Measurements from ENCODE around the gene RAD23A.

- TF ChIP-seq, protein P1, sequence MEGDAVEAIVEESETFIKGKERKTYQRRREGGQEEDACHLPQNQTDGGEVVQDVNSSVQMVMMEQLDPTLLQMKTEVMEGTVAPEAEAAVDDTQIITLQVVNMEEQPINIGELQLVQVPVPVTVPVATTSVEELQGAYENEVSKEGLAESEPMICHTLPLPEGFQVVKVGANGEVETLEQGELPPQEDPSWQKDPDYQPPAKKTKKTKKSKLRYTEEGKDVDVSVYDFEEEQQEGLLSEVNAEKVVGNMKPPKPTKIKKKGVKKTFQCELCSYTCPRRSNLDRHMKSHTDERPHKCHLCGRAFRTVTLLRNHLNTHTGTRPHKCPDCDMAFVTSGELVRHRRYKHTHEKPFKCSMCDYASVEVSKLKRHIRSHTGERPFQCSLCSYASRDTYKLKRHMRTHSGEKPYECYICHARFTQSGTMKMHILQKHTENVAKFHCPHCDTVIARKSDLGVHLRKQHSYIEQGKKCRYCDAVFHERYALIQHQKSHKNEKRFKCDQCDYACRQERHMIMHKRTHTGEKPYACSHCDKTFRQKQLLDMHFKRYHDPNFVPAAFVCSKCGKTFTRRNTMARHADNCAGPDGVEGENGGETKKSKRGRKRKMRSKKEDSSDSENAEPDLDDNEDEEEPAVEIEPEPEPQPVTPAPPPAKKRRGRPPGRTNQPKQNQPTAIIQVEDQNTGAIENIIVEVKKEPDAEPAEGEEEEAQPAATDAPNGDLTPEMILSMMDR (IDR thresholded peaks at IDR 0.05) = no peak
- TF ChIP-seq EP300 (IDR thresholded peaks at IDR 0.05) (no peak), POLR2A (IDR thresholded peaks at IDR 0.05; ENCODE audit: low read depth) (no peak)
Observed at GRCh38 chr19:12943437-12944044, 2.1 kb upstream of the RAD23A start.

All from esophagus muscularis mucosa (tissue), 4 donors.